ENCODE data around the gene FADS2. TPM values are rescaled to one million over a fixed set of nuclear protein-coding genes. Genes with fewer than 3 reads are reported as not detected.

FADS2 gene
- total RNA-seq, 1 experiment from 2014 or later = 36.3 TPM

- BruUV-seq (replicated peaks) = no TSS peak
- no peak for TF ChIP-seq CTCF (IDR thresholded peaks at IDR 0.05; ENCODE audit: insufficient read depth in 1 of 2, low read depth in 1 of 2, low read length in 1 of 2, severe bottlenecking in 1 of 2, unreplicated experiment in 1 of 2)
- H3K9me3 ChIP-seq = no peaks in the 10 kb centered on the region
- H3K36me3 Mint-ChIP-seq (ENCODE audit: insufficient read depth, unreplicated experiment) = peaks cover 11% of the 10 kb centered on the region
- H3K27me3 ChIP-seq (replicated peaks; ENCODE audit: control insufficient read depth, insufficient read depth, low read length) = no peaks in the 10 kb centered on the region
- DNase-seq = no peak
- intact Hi-C loops (cut with micrococcal nuclease; ENCODE audit: unreplicated experiment) = no loop called here
- H3K9me3 Mint-ChIP-seq (ENCODE audit: unreplicated experiment) = no peaks in the 10 kb centered on the region
- no peak overlapping the region for H3K4me3 Mint-ChIP-seq (ENCODE audit: unreplicated experiment)
- ChIA-PET CTCF (no interaction called here), POLR2A (no interaction called here)
- H3K36me3 ChIP-seq (ENCODE audit: control insufficient read depth, insufficient read depth, low read length) = peaks cover 2% of the 10 kb centered on the region; the same call in 1 of the 2 replicates
- H3K4me1 ChIP-seq = no peaks in the 10 kb centered on the region
- H3K4me3 ChIP-seq (ENCODE audit: low read depth, low read length) = no peak overlapping the region
- no peaks in the 10 kb centered on the region for H3K27me3 Mint-ChIP-seq (ENCODE audit: insufficient read depth, unreplicated experiment)
- H3K4me1 Mint-ChIP-seq (ENCODE audit: low read depth, unreplicated experiment) = no peaks in the 10 kb centered on the region
- no peak overlapping the region for H3K27ac Mint-ChIP-seq (ENCODE audit: unreplicated experiment)
These were observed 10.8 kb downstream of the FADS2 start for GRCh38 chr11:61838921-61839320.

GRCh38 chr11:61839742-61840141, 11.6 kb downstream of the FADS2 start:
- no peak for TF ChIP-seq CTCF (IDR thresholded peaks at IDR 0.05; ENCODE audit: insufficient read depth in 1 of 2, low read depth in 1 of 2, low read length in 1 of 2, severe bottlenecking in 1 of 2, unreplicated experiment in 1 of 2)
- H3K27me3 Mint-ChIP-seq (ENCODE audit: insufficient read depth, unreplicated experiment) = no peaks in the 10 kb centered on the region
- Histone ChIP-seq H3K36me3 (ENCODE audit: control insufficient read depth, insufficient read depth, low read length) (peaks cover 2% of the 10 kb centered on the region; the same call in 1 of the 2 replicates), H3K9me3 (no peaks in the 10 kb centered on the region), H3K4me3 (ENCODE audit: low read depth, low read length) (no peak overlapping the region), H3K4me1 (no peaks in the 10 kb centered on the region), H3K27me3 (replicated peaks; ENCODE audit: control insufficient read depth, insufficient read depth, low read length) (no peaks in the 10 kb centered on the region)
- ChIA-PET CTCF (no interaction called here), POLR2A (no interaction called here)
- peaks cover 11% of the 10 kb centered on the region for H3K36me3 Mint-ChIP-seq (ENCODE audit: insufficient read depth, unreplicated experiment)
- H3K4me1 Mint-ChIP-seq (ENCODE audit: low read depth, unreplicated experiment) = no peaks in the 10 kb centered on the region
- intact Hi-C loops (cut with micrococcal nuclease; ENCODE audit: unreplicated experiment) = no loop called here
- H3K4me3 Mint-ChIP-seq (ENCODE audit: unreplicated experiment) = no peak overlapping the region
- BruUV-seq (replicated peaks) = no TSS peak
- H3K9me3 Mint-ChIP-seq (ENCODE audit: unreplicated experiment) = no peaks in the 10 kb centered on the region
- H3K27ac Mint-ChIP-seq (ENCODE audit: unreplicated experiment) = no peak overlapping the region
- no peak for DNase-seq

- Histone ChIP-seq H3K9me3 (no peaks in the 10 kb centered on the region), H3K4me3 (ENCODE audit: low read depth, low read length) (no peak overlapping the region), H3K4me1 (no peaks in the 10 kb centered on the region), H3K27me3 (replicated peaks; ENCODE audit: control insufficient read depth, insufficient read depth, low read length) (no peaks in the 10 kb centered on the region), H3K36me3 (ENCODE audit: control insufficient read depth, insufficient read depth, low read length) (peaks cover 2% of the 10 kb centered on the region; the same call in 1 of the 2 replicates)
- POLR2A ChIA-PET = no interaction called here
- Mint-ChIP-seq H3K9me3 (ENCODE audit: unreplicated experiment) (no peaks in the 10 kb centered on the region), H3K4me1 (ENCODE audit: low read depth, unreplicated experiment) (no peaks in the 10 kb centered on the region), H3K27me3 (ENCODE audit: insufficient read depth, unreplicated experiment) (no peaks in the 10 kb centered on the region), H3K27ac (ENCODE audit: unreplicated experiment) (no peak overlapping the region), H3K4me3 (ENCODE audit: unreplicated experiment) (no peak overlapping the region), H3K36me3 (ENCODE audit: insufficient read depth, unreplicated experiment) (peaks cover 11% of the 10 kb centered on the region)
- intact Hi-C loops (cut with micrococcal nuclease; ENCODE audit: unreplicated experiment) = no loop called here
- BruUV-seq (replicated peaks) = no TSS peak
- CTCF ChIA-PET = no interaction called here
- no peak for TF ChIP-seq CTCF (IDR thresholded peaks at IDR 0.05; ENCODE audit: insufficient read depth in 1 of 2, low read depth in 1 of 2, low read length in 1 of 2, severe bottlenecking in 1 of 2, unreplicated experiment in 1 of 2)
- DNase-seq = no peak
These were observed 12.3 kb downstream of the FADS2 start for GRCh38 chr11:61840371-61840770.

All from Caco-2 (cell line).